HEK293 (cell line): Measurements from ENCODE around the gene RANGAP1.

Experiments
- ATF2 ChIP-seq: fragments of 450-650 bp; formaldehyde crosslinking; IDR thresholded peaks from 2 replicates; pipeline ENCODE4 v1.5.1; 2016; ENCODE audit warnings: missing biosample characterization, missing genetic modification characterization, low read depth
- EGR2 ChIP-seq: fragments of 450-650 bp; formaldehyde crosslinking; IDR thresholded peaks from 2 replicates; pipeline ENCODE4 v1.5.1; 2016; ENCODE audit warnings: low read depth, missing biosample characterization, missing genetic modification characterization
- FEZF1 ChIP-seq: fragments of 450-650 bp; formaldehyde crosslinking; IDR thresholded peaks from 2 replicates; pipeline ENCODE4 v1.5.1; 2016; ENCODE audit warnings: missing biosample characterization, missing genetic modification characterization
- KLF10 ChIP-seq: fragments of 450-650 bp; IDR thresholded peaks from 2 replicates; pipeline ENCODE4 v1.5.1; 2018; ENCODE audit warnings: missing biosample characterization, mild to moderate bottlenecking, missing genetic modification characterization
- KLF7 ChIP-seq: fragments of 450-650 bp; formaldehyde crosslinking; IDR thresholded peaks from 2 replicates; pipeline ENCODE4 v1.5.1; 2016; ENCODE audit warnings: missing biosample characterization, missing genetic modification characterization, borderline replicate concordance
- MEIS1 ChIP-seq: sonication (generic); formaldehyde crosslinking; IDR thresholded peaks from 2 replicates; pipeline ENCODE4 v1.8.1; 2022; ENCODE audit warnings: missing genetic modification reagents, mild to moderate bottlenecking, borderline replicate concordance
- OVOL3 ChIP-seq: fragments of 450-650 bp; formaldehyde crosslinking; IDR thresholded peaks from 2 replicates; pipeline ENCODE4 v1.5.1; 2016; ENCODE audit warnings: missing biosample characterization, missing genetic modification characterization
- SCRT2 ChIP-seq: fragments of 450-650 bp; formaldehyde crosslinking; IDR thresholded peaks from 2 replicates; pipeline ENCODE4 v1.5.1; 2016; ENCODE audit warnings: missing biosample characterization, missing genetic modification characterization
- ZBTB1 ChIP-seq: fragments of 450-650 bp; formaldehyde crosslinking; IDR thresholded peaks from 2 replicates; pipeline ENCODE4 v1.5.1; 2016; ENCODE audit warnings: missing biosample characterization, missing genetic modification characterization
- ZBTB20 ChIP-seq: fragments of 450-650 bp; formaldehyde crosslinking; IDR thresholded peaks from 2 replicates; pipeline ENCODE4 v1.5.1; 2016; ENCODE audit warnings: missing biosample characterization, missing genetic modification characterization
- ZBTB48 ChIP-seq: fragments of 450-650 bp; formaldehyde crosslinking; IDR thresholded peaks from 2 replicates; pipeline ENCODE4 v1.5.1; 2016; ENCODE audit warnings: missing biosample characterization, missing genetic modification characterization
- ZBTB8A ChIP-seq: fragments of 450-650 bp; formaldehyde crosslinking; IDR thresholded peaks from 2 replicates; pipeline ENCODE4 v1.5.1; 2016; ENCODE audit warnings: missing biosample characterization, missing genetic modification characterization
- ZFP41 ChIP-seq: fragments of 450-650 bp; formaldehyde crosslinking; IDR thresholded peaks from 2 replicates; pipeline ENCODE4 v1.5.1; 2016; ENCODE audit warnings: missing biosample characterization, missing genetic modification characterization, borderline replicate concordance
- ZNF221 ChIP-seq: fragments of 450-650 bp; formaldehyde crosslinking; IDR thresholded peaks from 2 replicates; pipeline ENCODE4 v1.5.1; 2017; ENCODE audit warnings: missing biosample characterization, missing genetic modification characterization, borderline replicate concordance
- ZNF24 ChIP-seq: fragments of 450-650 bp; formaldehyde crosslinking; IDR thresholded peaks from 2 replicates; pipeline ENCODE4 v1.5.1; 2016; ENCODE audit warnings: missing biosample characterization, missing genetic modification characterization
- ZNF266 ChIP-seq: fragments of 450-650 bp; formaldehyde crosslinking; IDR thresholded peaks from 2 replicates; pipeline ENCODE4 v1.5.1; 2016; ENCODE audit warnings: missing biosample characterization, missing genetic modification characterization, low read depth
- ZNF280D ChIP-seq: fragments of 450-650 bp; formaldehyde crosslinking; IDR thresholded peaks from 2 replicates; pipeline ENCODE4 v1.5.1; 2016; ENCODE audit warnings: missing biosample characterization, missing genetic modification characterization
- ZNF350 ChIP-seq: fragments of 450-650 bp; formaldehyde crosslinking; IDR thresholded peaks from 2 replicates; pipeline ENCODE4 v1.5.0; 2017; ENCODE audit warnings: missing biosample characterization, mild to moderate bottlenecking, missing genetic modification characterization
- ZNF362 ChIP-seq: fragments of 450-650 bp; formaldehyde crosslinking; IDR thresholded peaks from 2 replicates; pipeline ENCODE4 v1.5.1; 2016; ENCODE audit warnings: missing biosample characterization, missing genetic modification characterization
- ZNF366 ChIP-seq: fragments of 450-650 bp; formaldehyde crosslinking; conservative IDR thresholded peaks from 2 replicates; pipeline ENCODE4 v1.5.1; 2016; ENCODE audit warnings: missing biosample characterization, missing genetic modification characterization
- ZNF416 ChIP-seq: fragments of 450-650 bp; formaldehyde crosslinking; IDR thresholded peaks from 2 replicates; pipeline ENCODE4 v1.5.1; 2016; ENCODE audit warnings: missing biosample characterization, missing genetic modification characterization
- ZNF48 ChIP-seq: fragments of 450-650 bp; formaldehyde crosslinking; IDR thresholded peaks from 2 replicates; pipeline ENCODE4 v1.5.1; 2016; ENCODE audit warnings: missing biosample characterization, missing genetic modification characterization
- ZNF488 ChIP-seq: fragments of 450-650 bp; formaldehyde crosslinking; IDR thresholded peaks from 2 replicates; pipeline ENCODE4 v1.5.1; 2016; ENCODE audit warnings: missing biosample characterization, missing genetic modification characterization
- ZNF514 ChIP-seq: fragments of 450-650 bp; formaldehyde crosslinking; IDR thresholded peaks from 2 replicates; pipeline ENCODE4 v1.5.1; 2016; ENCODE audit warnings: missing biosample characterization, missing genetic modification characterization
- ZNF521 ChIP-seq: fragments of 450-650 bp; formaldehyde crosslinking; IDR thresholded peaks from 2 replicates; pipeline ENCODE4 v1.5.1; 2017; ENCODE audit warnings: missing biosample characterization, mild to moderate bottlenecking, missing genetic modification characterization
- ZNF529 ChIP-seq: fragments of 450-650 bp; formaldehyde crosslinking; IDR thresholded peaks from 2 replicates; pipeline ENCODE4 v1.5.1; 2017; ENCODE audit warnings: missing genetic modification characterization, missing biosample characterization; ENCODE audit not compliant: insufficient replicate concordance
- ZNF610 ChIP-seq: fragments of 450-650 bp; formaldehyde crosslinking; IDR thresholded peaks from 2 replicates; pipeline ENCODE4 v1.5.1; 2016; ENCODE audit warnings: missing biosample characterization, missing genetic modification characterization, borderline replicate concordance
- ZNF704 ChIP-seq: fragments of 450-650 bp; formaldehyde crosslinking; IDR thresholded peaks from 2 replicates; pipeline ENCODE4 v1.5.1; 2016; ENCODE audit warnings: missing biosample characterization, missing genetic modification characterization
- ZNF830 ChIP-seq: fragments of 450-650 bp; IDR thresholded peaks from 2 replicates; pipeline ENCODE4 v1.5.0; 2018; ENCODE audit warnings: missing biosample characterization, missing genetic modification characterization, low read depth, mild to moderate bottlenecking, moderate library complexity
- ZNF843 ChIP-seq: fragments of 450-650 bp; formaldehyde crosslinking; IDR thresholded peaks from 2 replicates; pipeline ENCODE4 v1.5.1; 2016; ENCODE audit warnings: missing biosample characterization, missing genetic modification characterization
- ZSCAN16 ChIP-seq: fragments of 450-650 bp; formaldehyde crosslinking; IDR thresholded peaks from 2 replicates; pipeline ENCODE4 v1.5.1; 2016; ENCODE audit warnings: missing biosample characterization, missing genetic modification characterization

RANGAP1 gene

GRCh38 chr22:41204992-41205900 lies 80.7 kb downstream of the RANGAP1 start, which contains the start of gene L3MBTL2 (continued):
- TF ChIP-seq ATF2: no peak
- TF ChIP-seq ZBTB8A (tag by site-specific recombination): 0 out of 2 replicates have a peak, but pooled peaks have one; percentile 30
- no peak for TF ChIP-seq MEIS1 (CRISPR knock-in tag)
- no peak for TF ChIP-seq ZNF488
- no peak for TF ChIP-seq ZNF221 (tag by site-specific recombination)
- TF ChIP-seq ZFP41 (tag by site-specific recombination): no peak
- TF ChIP-seq ZNF366 (tag by site-specific recombination): peak; percentile 69
- TF ChIP-seq ZBTB48 (tag by site-specific recombination): peak; percentile 69
- no peak for TF ChIP-seq ZNF416
- no peak for TF ChIP-seq ZNF521 (tag by site-specific recombination)
- TF ChIP-seq ZNF48 (tag by site-specific recombination): no peak
- no peak for TF ChIP-seq ZNF830 (tag by site-specific recombination)
- TF ChIP-seq EGR2 (tag by site-specific recombination): peak; percentile 81
- no peak for TF ChIP-seq ZNF529 (tag by site-specific recombination)
- TF ChIP-seq ZNF610 (tag by site-specific recombination): no peak
- TF ChIP-seq ZNF362 (tag by site-specific recombination): no peak
- TF ChIP-seq ZNF843 (tag by site-specific recombination): no peak
- no peak for TF ChIP-seq ZNF514 (tag by site-specific recombination)
- TF ChIP-seq ZBTB1 (tag by site-specific recombination): no peak
- TF ChIP-seq OVOL3 (tag by site-specific recombination): no peak
- TF ChIP-seq KLF7 (tag by site-specific recombination): no peak
- TF ChIP-seq KLF10 (tag by site-specific recombination): 0 out of 2 replicates have a peak, but pooled peaks have one; percentile 49
- TF ChIP-seq FEZF1 (tag by site-specific recombination): no peak
- TF ChIP-seq ZSCAN16: no peak
- no peak for TF ChIP-seq SCRT2
- TF ChIP-seq ZNF24 (tag by site-specific recombination): peak; percentile 23; the same call in 1 of the 2 replicates
- TF ChIP-seq ZBTB20: peak; percentile 78
- TF ChIP-seq ZNF280D (tag by site-specific recombination): no peak
- TF ChIP-seq ZNF704 (tag by site-specific recombination): peak; percentile 71; the same call in 1 of the 2 replicates
- TF ChIP-seq ZNF266: no peak
- TF ChIP-seq ZNF350 (tag by site-specific recombination): no peak
